Astrocyte of the spinal cord (primary cell): ENCODE results near the gene RNF130.

Experiments used
- DNase-seq: peaks from one replicate; pipeline ENCODE4 v3.0.0; 2011; ENCODE audit warnings: low read depth, low spot score
- H3K4me3 ChIP-seq: 2 replicates; pipeline ENCODE4 v1.5.1; 2011; ENCODE audit warnings: low read depth, mild to moderate bottlenecking, low read length, moderate library complexity
- CTCF ChIP-seq: IDR thresholded peaks from 2 replicates; pipeline ENCODE4 v1.5.1; 2012; ENCODE audit warnings: low read depth, mild to moderate bottlenecking, low read length, inconsistent platforms
- in situ Hi-C: cut with HindIII; loops from 2 replicates; pipeline ENCODE4 v1.10.0; 2017; ENCODE audit warnings: low sequenced_read_pairs

Gene RNF130

GRCh38 chr5:180050121-180050940 lies 21.2 kb downstream of the RNF130 start:
- DNase-seq = no peak

GRCh38 chr5:180049185-180049548 lies 22.4 kb downstream of the RNF130 start:
- no peak for TF ChIP-seq CTCF
- in situ Hi-C loops = no loop called here
- H3K4me3 ChIP-seq = no peak overlapping the region

More at GRCh38 chr5:180050121-180050940, 21.2 kb downstream of the RNF130 start:
- no peak overlapping the region for H3K4me3 ChIP-seq
- in situ Hi-C loops = no loop called here
- no peak for TF ChIP-seq CTCF

GRCh38 chr5:180047667-180048066 lies 23.9 kb downstream of the RNF130 start:
- no peak overlapping the region for H3K4me3 ChIP-seq
- DNase-seq = peak; percentile 52
- in situ Hi-C loops = no loop called here
- no peak for TF ChIP-seq CTCF

More at GRCh38 chr5:180049185-180049548, 22.4 kb downstream of the RNF130 start:
- DNase-seq = no peak

GRCh38 chr5:180046656-180047055 lies 24.9 kb downstream of the RNF130 start:
- no peak for TF ChIP-seq CTCF
- DNase-seq = no peak
- H3K4me3 ChIP-seq = no peak overlapping the region
- in situ Hi-C loops = no loop called here

- DNase-seq = no peak
- no peak for TF ChIP-seq CTCF
- no peak overlapping the region for H3K4me3 ChIP-seq
- in situ Hi-C loops = no loop called here
Measured at GRCh38 chr5:180045889-180046499, 25.6 kb downstream of the RNF130 start.

GRCh38 chr5:180043377-180043776 lies 28.2 kb downstream of the RNF130 start:
- TF ChIP-seq CTCF = no peak
- DNase-seq = peak; percentile 38
- in situ Hi-C loops = no loop called here
- H3K4me3 ChIP-seq = no peak overlapping the region
